H1 (cell line): ENCODE results near the gene GLG1. TPM values are rescaled to one million over a fixed set of nuclear protein-coding genes. Genes with fewer than 3 reads are reported as not detected.

Source experiments
- CHD2 ChIP-seq: IDR thresholded peaks from 2 replicates; pipeline ENCODE4 v1.6.1; 2012; ENCODE audit warnings: low read length, improper control_type of control experiment
- KDM4A ChIP-seq: IDR thresholded peaks from one replicate; pipeline ENCODE4 v1.7.1; 2012; ENCODE audit warnings: low read depth, mild to moderate bottlenecking, moderate library complexity, low read length, inconsistent platforms; ENCODE audit not compliant: severe bottlenecking
- RAD21 ChIP-seq, 2 experiments: IDR thresholded peaks in 1 of 2; conservative IDR thresholded peaks in 1 of 2; 2 replicates each; pipeline ENCODE4 v1.6.1; 2011; ENCODE audit warnings: low read depth in 2 of 2, low read length in 2 of 2, improper control_type of control experiment in 1 of 2, inconsistent platforms in 1 of 2, mild to moderate bottlenecking in 1 of 2, moderate library complexity in 1 of 2
- SIN3A ChIP-seq, 2 experiments: IDR thresholded peaks in 1 of 2; conservative IDR thresholded peaks in 1 of 2; 2 replicates each; pipeline ENCODE4 v1.6.1; 2011 to 2012; ENCODE audit warnings: low read length in 2 of 2, improper control_type of control experiment in 1 of 2, low read depth in 1 of 2, mild to moderate bottlenecking in 1 of 2
- TBP ChIP-seq: IDR thresholded peaks from 2 replicates; pipeline ENCODE4 v1.6.1; 2011; ENCODE audit warnings: low read depth, low read length, improper control_type of control experiment
- USF2 ChIP-seq: IDR thresholded peaks from 2 replicates; pipeline ENCODE4 v1.6.1; 2011; ENCODE audit warnings: low read length, improper control_type of control experiment
- YY1 ChIP-seq: IDR thresholded peaks from 2 replicates; pipeline ENCODE4 v1.6.1; 2011; ENCODE audit warnings: low read depth, mild to moderate bottlenecking, low read length
- ZNF274 ChIP-seq: IDR thresholded peaks from 2 replicates; pipeline ENCODE4 v1.7.0; 2012; ENCODE audit warnings: low read length, borderline replicate concordance; ENCODE audit errors: extremely low read depth
- polyA plus RNA-seq, 7 experiments: library from polyadenylated mRNA; depleted of rRNA in 3 of 7; stranded (reverse) in 5 of 7; unstranded in 2 of 7; fragments of >200 nt in 5 of 7; fragments of 200-250 nt in 2 of 7; gene quantifications; 1 replicate in 5 of 7; 2 replicates in 1 of 7; 4 replicates in 1 of 7; pipeline versions ENCODE4 v1.2.1 to v1.2.3, GENCODE V29; 2011 to 2013; ENCODE audit warnings: missing spikeins in 2 of 7, mixed read lengths in 2 of 7
- total RNA-seq: library from RNA; stranded (reverse); fragmentation: NEBNext Ultra II Directional; extraction: Animal tissue kit (Norgen Biotek cat#: 25700); gene quantifications from 2 replicates; pipeline ENCODE4 v1.2.1, GENCODE V29; 2021

Gene GLG1
- total and polyA plus RNA-seq, 2 of the 8 experiments (the other 6 are each of a cell fraction or from before 2014, with no cell fraction given) = 53.4 to 139 TPM

GRCh38 chr16:74577882-74578366 lies 29.0 kb downstream of the GLG1 start (continued):
- no peak for TF ChIP-seq ZNF274
- TF ChIP-seq CHD2 = no peak
- no peak for TF ChIP-seq RAD21 (IDR thresholded peaks at IDR 0.05 in 1 of 2, conservative IDR thresholded peaks at IDR 0.05 in 1 of 2; ENCODE audit: low read depth in 2 of 2, low read length in 2 of 2)
- no peak for TF ChIP-seq SIN3A (conservative IDR thresholded peaks at IDR 0.05 in 1 of 2, IDR thresholded peaks at IDR 0.05 in 1 of 2; ENCODE audit: low read depth in 1 of 2, low read length in 2 of 2)
- TF ChIP-seq USF2 = no peak
- no peak for TF ChIP-seq KDM4A
- no peak for TF ChIP-seq YY1
- no peak for TF ChIP-seq TBP
